HG03354 (cell line): Measurements from ENCODE around the gene CCL23.

Source experiments
- ATAC-seq: cut with Tn5 transposase; IDR thresholded peaks from one replicate; pipeline ENCODE4 v1.9.1; 2021; ENCODE audit warnings: mild to moderate bottlenecking; ENCODE audit not compliant: unreplicated experiment, poor library complexity, severe bottlenecking

Gene CCL23

DNA sequence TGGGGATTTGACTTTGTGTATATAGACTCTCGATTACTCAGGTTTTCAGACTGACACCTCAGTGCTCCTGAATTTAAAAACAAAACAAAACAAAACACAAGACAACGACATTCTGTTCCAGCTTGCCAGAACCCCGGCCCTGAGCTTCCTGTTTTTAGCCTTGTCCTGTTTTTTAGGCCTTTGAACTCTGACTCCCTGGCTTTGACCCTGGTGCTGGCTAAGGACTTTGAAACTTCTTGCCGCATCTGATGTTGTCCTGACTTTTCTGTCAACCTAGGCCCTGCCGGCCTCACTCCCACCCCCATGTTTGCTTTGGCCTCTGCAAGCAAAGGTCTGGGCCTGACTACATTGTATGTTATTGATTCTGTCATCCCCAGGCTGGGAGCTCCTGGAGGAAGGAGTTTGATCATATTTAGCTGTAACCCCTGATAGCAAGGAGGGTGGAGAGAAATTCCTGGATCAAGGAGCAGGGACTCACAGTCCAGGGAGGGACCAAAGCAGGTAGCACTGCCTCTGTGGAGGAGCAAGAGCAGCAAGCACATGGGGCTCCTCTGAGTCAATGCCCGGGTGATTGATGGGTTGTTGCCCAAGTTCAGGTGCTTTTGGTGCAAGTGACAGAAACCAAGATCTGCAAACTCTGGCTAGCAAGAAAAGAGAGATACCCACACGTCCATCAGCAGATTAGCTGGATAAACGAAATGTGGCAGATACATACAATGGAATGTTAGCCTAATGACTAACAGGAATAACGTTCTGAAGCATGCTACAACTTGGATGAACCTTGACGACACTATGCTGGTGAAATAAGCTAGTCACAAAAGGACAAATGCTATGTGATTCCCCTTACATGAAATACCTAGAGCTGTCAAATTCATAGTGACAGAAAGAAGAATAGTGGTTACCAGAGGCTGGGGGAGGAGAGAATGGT is 44.2 kb downstream of the CCL23 start:
- no peak for ATAC-seq

DNA sequence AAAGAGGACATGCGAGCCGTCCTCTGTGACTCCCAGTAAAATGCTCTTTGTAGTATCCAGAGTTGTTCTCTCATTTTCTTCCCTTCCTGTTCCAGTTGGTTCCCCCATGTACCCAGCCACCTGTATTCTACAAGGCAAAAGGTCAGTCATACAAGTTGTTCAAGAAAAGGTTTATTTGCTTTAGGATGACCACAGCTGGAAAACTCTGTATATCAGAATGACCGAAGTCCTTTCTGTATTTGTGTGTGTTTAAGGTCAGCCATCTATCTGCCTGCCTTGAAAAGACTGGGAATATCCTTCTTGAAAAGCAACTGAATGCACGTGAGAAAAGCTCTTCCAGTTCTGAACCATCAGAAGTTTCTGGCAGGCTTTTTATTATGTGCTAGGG is 44.8 kb downstream of the CCL23 start:
- no peak for ATAC-seq

DNA sequence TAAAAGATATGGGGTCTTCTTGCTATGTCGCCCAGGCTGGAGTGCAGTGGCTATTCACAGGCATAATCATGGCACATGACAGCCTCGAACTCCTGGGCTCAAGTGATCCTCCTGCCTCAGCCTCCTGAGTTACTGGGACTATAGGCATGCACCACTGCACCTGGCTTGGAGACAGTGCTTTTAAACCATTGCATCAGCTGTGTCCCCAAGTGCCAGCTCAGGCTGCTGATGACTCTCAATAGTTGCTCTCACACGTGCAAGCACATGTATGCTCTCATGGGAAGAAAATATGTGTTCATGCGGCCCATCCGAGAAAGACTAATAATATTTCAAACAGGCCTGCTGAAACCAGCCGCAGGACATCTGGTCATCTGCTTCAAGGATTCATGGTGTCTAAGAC is 45.2 kb downstream of the CCL23 start:
- no peak for ATAC-seq

DNA sequence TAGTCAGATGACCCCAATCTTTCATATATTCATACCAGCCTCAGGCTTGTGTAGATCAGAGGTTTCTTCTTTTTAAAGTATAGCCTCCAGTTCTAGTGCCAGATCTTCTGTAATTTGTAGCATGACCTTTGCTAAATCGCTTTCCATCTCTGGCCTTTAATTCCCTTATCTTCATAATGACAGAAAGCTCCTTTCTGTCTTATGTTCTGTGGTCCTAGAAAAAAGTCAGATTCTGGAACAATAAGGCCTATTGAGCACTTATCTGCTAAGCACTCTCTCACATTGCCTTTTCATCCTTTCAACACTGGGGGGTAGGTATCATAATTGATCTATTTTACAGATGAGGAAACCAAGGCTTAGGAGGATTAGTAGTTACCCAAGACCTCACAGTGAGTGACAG is 45.7 kb downstream of the CCL23 start:
- ATAC-seq: no peak

DNA sequence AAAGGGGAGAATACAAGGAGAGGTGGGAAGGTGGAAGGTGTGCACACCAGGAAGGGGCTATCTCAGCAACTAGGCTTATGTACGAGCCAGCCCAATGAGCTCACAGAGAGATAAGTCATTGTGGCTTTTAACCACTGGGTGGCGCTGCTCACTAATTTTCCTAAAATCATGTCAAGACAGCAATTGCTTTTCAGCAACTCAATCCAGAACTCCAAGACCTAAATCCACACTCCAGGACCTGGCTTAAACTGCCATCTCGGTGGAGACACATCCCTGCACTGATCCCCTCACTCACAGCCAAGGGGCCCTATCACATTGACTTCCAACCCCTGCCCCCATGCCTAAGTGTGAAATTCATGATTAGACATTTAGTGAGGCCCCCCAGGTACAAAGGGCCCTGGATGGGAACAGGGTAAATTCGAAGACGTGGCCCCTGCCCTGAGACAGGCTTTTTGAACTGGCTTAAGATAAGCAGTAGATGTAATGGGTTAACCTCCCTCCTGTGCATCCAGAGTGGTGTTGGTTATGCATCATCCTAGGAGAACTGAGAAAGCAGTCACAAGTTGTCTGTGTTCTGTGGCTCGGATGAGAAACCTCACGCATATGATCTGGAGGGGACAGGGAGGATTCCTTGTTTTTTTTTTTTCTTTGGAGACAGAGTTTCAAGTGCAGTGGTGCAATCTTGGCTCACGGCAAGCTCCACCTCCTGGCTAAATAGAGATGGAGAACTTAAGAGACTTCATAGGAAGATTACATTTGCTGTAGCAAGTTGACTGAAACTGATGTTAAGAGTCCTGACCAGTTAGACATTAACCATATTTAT is 48.0 kb downstream of the CCL23 start:
- ATAC-seq: no peak

DNA sequence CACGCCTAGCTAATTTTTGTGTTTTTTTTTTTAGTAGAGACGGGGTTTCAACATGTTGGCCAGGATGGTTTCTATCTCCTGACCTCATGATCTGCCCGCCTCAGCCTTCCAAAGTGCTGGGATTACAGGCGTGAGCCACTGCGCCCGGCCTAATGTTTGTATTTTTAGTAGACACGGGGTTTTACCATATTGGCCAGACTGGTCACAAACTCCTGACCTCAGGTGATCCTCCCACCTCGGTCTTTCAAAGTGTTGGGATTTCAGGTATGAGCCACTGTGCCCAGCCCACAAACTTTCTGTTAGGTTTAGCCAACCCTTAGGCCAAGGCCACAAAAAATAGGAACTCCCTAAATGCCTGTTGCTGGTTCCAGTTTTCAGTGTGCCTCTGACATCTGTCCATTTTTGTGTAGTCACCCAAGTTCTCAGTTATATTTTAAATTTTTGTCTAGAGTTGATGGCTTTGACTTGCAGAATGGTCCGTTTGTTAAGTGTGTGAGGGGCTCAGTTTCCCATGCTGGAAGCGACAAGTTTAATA is 49.2 kb downstream of the CCL23 start:
- no peak for ATAC-seq

DNA sequence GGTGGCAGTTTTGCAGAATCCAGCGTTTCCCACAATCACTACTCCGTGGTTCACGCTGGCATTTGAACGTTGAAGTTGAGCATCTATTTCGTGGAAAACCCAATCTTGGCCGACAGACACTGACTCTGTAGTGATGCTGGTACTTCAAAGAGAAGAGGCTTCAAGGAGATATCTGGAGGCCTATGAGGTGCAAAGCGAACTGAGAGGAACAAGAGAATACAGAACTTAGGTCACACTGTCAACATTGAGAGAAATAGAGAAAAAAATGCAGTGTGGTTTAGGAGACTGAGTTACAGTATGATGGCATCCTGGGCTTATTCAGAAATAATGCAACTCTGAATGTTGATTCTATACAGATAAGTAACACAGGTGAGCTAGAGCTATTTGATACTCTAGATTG is 52.5 kb downstream of the CCL23 start:
- no peak for ATAC-seq

DNA sequence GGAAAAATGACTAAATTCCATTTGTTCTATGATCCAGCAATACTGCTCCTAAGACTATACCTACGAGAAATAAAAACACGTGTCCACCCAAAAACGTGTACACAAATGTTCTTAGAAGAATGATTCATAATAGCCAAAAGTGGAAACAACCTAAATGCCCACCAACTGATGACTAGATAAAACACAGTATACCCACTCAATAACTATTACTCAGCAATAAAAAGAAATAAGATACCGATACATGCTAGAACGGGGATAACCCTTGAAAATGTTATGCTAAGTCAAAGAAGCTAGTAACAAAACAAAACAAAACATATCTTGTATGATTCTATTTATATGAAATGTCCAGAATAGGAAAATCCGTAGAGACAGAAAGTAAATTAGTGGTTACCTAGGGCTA is 54.1 kb downstream of the CCL23 start:
- ATAC-seq: no peak
